ENCODE data around the gene ALPG.
"Not testable (repeated sequence)": the region's sequence is repeated elsewhere in the genome, so short reads cannot be mapped to it uniquely, and the experiment has no call there.

Gene ALPG

GRCh38 chr2:232377319-232377718 is 29.3 kb upstream of the ALPG start:
- no peak for ATAC-seq

GRCh38 chr2:232377841-232378734 is 28.6 kb upstream of the ALPG start:
- no peak for ATAC-seq

- ATAC-seq, result not testable (repeated sequence)
Observed at GRCh38 chr2:232378735-232379151, 27.9 kb upstream of the ALPG start, which contains the start of gene ALPP. ALPP (plus strand) TSS chr2:232378751; CDS start chr2:232378803, 52 bp downstream.

- ATAC-seq, result not testable (repeated sequence)
Observed at GRCh38 chr2:232379610-232380590, 26.7 kb upstream of the ALPG start.

GRCh38 chr2:232381204-232382031 is 25.2 kb upstream of the ALPG start:
- ATAC-seq, result peak in 1 of 2 donors; percentile 54

- ATAC-seq, result no peak
Observed at GRCh38 chr2:232382331-232383225, 24.1 kb upstream of the ALPG start.

- no peak for ATAC-seq
Observed at GRCh38 chr2:232384466-232384865, 22.2 kb upstream of the ALPG start.

GRCh38 chr2:232385058-232385457 is 21.6 kb upstream of the ALPG start:
- not testable (repeated sequence) for ATAC-seq

- ATAC-seq, result no peak
Observed at GRCh38 chr2:232385660-232386489, 20.8 kb upstream of the ALPG start.

- ATAC-seq, result no peak
Observed at GRCh38 chr2:232386490-232386739, 20.2 kb upstream of the ALPG start.

- ATAC-seq, result no peak
Observed at GRCh38 chr2:232386740-232387450, 19.7 kb upstream of the ALPG start.

GRCh38 chr2:232387451-232388171 is 19.0 kb upstream of the ALPG start:
- no peak for ATAC-seq

GRCh38 chr2:232388324-232388891 is 18.2 kb upstream of the ALPG start:
- no peak for ATAC-seq

- ATAC-seq, result no peak
Observed at GRCh38 chr2:232389327-232389726, 17.3 kb upstream of the ALPG start.

GRCh38 chr2:232390661-232391060 is 16.0 kb upstream of the ALPG start:
- no peak for ATAC-seq

GRCh38 chr2:232393556-232393955 is 13.1 kb upstream of the ALPG start:
- no peak for ATAC-seq

GRCh38 chr2:232394431-232394830 is 12.2 kb upstream of the ALPG start:
- ATAC-seq, result not testable (repeated sequence)

- ATAC-seq, result no peak
Observed at GRCh38 chr2:232395586-232395985, 11.1 kb upstream of the ALPG start.

- ATAC-seq, result no peak
Observed at GRCh38 chr2:232396683-232397082, 10.0 kb upstream of the ALPG start.
